Measurements from ENCODE around the gene SOS2. TPM values are rescaled to one million over a fixed set of nuclear protein-coding genes. Genes with fewer than 3 reads are reported as not detected.

The SOS2 gene
- polyA plus RNA-seq, 1 donor from 2014 or later = 25.9 TPM

- H3K9me3 ChIP-seq (ENCODE audit: low read length) = no peaks in the 10 kb centered on the region
- no peaks in the 10 kb centered on the region for H3K79me2 ChIP-seq (replicated peaks; ENCODE audit: insufficient read depth, low read length)
- no peaks in the 10 kb centered on the region for H3K9me2 ChIP-seq (ENCODE audit: insufficient read depth, low read length)
- no peaks in the 10 kb centered on the region for H3K27me3 ChIP-seq (ENCODE audit: insufficient read depth, low read depth, low read length)
- H3K36me3 ChIP-seq (ENCODE audit: insufficient read depth, low read length) = no peaks in the 10 kb centered on the region
- H3K9ac ChIP-seq (ENCODE audit: low read length) = no peak overlapping the region
- H3F3A ChIP-seq (ENCODE audit: insufficient read depth, low read length, poor library complexity, severe bottlenecking) = no peaks in the 10 kb centered on the region
- H2AFZ ChIP-seq (ENCODE audit: low read depth, low read length) = no peak overlapping the region
- no peak overlapping the region for H3K4me3 ChIP-seq (ENCODE audit: low read length)
- no peaks in the 10 kb centered on the region for H4K20me1 ChIP-seq (ENCODE audit: insufficient read depth)
- H3K27ac ChIP-seq (ENCODE audit: low read length) = no peak overlapping the region
- no peak for TF ChIP-seq TAF1 (IDR thresholded peaks at IDR 0.05; ENCODE audit: low read depth)
- TF ChIP-seq, protein P1, sequence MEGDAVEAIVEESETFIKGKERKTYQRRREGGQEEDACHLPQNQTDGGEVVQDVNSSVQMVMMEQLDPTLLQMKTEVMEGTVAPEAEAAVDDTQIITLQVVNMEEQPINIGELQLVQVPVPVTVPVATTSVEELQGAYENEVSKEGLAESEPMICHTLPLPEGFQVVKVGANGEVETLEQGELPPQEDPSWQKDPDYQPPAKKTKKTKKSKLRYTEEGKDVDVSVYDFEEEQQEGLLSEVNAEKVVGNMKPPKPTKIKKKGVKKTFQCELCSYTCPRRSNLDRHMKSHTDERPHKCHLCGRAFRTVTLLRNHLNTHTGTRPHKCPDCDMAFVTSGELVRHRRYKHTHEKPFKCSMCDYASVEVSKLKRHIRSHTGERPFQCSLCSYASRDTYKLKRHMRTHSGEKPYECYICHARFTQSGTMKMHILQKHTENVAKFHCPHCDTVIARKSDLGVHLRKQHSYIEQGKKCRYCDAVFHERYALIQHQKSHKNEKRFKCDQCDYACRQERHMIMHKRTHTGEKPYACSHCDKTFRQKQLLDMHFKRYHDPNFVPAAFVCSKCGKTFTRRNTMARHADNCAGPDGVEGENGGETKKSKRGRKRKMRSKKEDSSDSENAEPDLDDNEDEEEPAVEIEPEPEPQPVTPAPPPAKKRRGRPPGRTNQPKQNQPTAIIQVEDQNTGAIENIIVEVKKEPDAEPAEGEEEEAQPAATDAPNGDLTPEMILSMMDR (IDR thresholded peaks at IDR 0.05; ENCODE audit: poor library complexity, severe bottlenecking) = no peak
- no peak for TF ChIP-seq SMC3 (conservative IDR thresholded peaks at IDR 0.05; ENCODE audit: poor library complexity)
- no peak for TF ChIP-seq EP300 (conservative IDR thresholded peaks at IDR 0.05; ENCODE audit: poor library complexity, severe bottlenecking)
- TF ChIP-seq REST (IDR thresholded peaks at IDR 0.05; ENCODE audit: borderline replicate concordance) = no peak
- no peak for TF ChIP-seq POLR2AphosphoS5 (IDR thresholded peaks at IDR 0.05)
- TF ChIP-seq RAD21 (conservative IDR thresholded peaks at IDR 0.05) = no peak
- TF ChIP-seq EZH2 (IDR thresholded peaks at IDR 0.05; ENCODE audit: borderline replicate concordance, insufficient read depth, low read length, poor library complexity, severe bottlenecking) = no peak
- TF ChIP-seq MXI1 (conservative IDR thresholded peaks at IDR 0.05; ENCODE audit: poor library complexity, severe bottlenecking) = no peak
- no peak overlapping the region for H3K4me2 ChIP-seq (ENCODE audit: low read length)
Measured at GRCh38 chr14:50242566-50243310, 11.4 kb upstream of the SOS2 start.

GRCh38 chr14:50242096-50242495 is 10.7 kb upstream of the SOS2 start:
- Histone ChIP-seq H3K27me3 (ENCODE audit: insufficient read depth, low read depth, low read length) (no peaks in the 10 kb centered on the region), H3K4me3 (ENCODE audit: low read length) (no peak overlapping the region), H3K27ac (ENCODE audit: low read length) (no peak overlapping the region), H3F3A (ENCODE audit: insufficient read depth, low read length, poor library complexity, severe bottlenecking) (no peaks in the 10 kb centered on the region), H2AFZ (ENCODE audit: low read depth, low read length) (no peak overlapping the region), H3K9ac (ENCODE audit: low read length) (no peak overlapping the region), H3K4me2 (ENCODE audit: low read length) (no peak overlapping the region), H3K79me2 (replicated peaks; ENCODE audit: insufficient read depth, low read length) (no peaks in the 10 kb centered on the region), H3K36me3 (ENCODE audit: insufficient read depth, low read length) (no peaks in the 10 kb centered on the region), H3K9me3 (ENCODE audit: low read length) (no peaks in the 10 kb centered on the region), H3K9me2 (ENCODE audit: insufficient read depth, low read length) (no peaks in the 10 kb centered on the region), H4K20me1 (ENCODE audit: insufficient read depth) (no peaks in the 10 kb centered on the region)
- TF ChIP-seq EP300 (conservative IDR thresholded peaks at IDR 0.05; ENCODE audit: poor library complexity, severe bottlenecking) (no peak), MXI1 (conservative IDR thresholded peaks at IDR 0.05; ENCODE audit: poor library complexity, severe bottlenecking) (no peak), TAF1 (IDR thresholded peaks at IDR 0.05; ENCODE audit: low read depth) (no peak), SMC3 (conservative IDR thresholded peaks at IDR 0.05; ENCODE audit: poor library complexity) (no peak)
- TF ChIP-seq, protein P1 (IDR thresholded peaks at IDR 0.05; ENCODE audit: poor library complexity, severe bottlenecking) = no peak

Measured in neural cell (in vitro differentiated cells).